Hepatocyte (in vitro differentiated cells): ENCODE data around the gene SELE.

Experiments used
- CTCF ChIP-seq: fragments of 200-600 bp; sonication (generic); IDR thresholded peaks from 2 replicates; pipeline ENCODE4 v1.5.1; 2016; ENCODE audit warnings: antibody characterized with exemption, mild to moderate bottlenecking; ENCODE audit not compliant: poor library complexity
- EZH2 ChIP-seq: fragments of 200-600 bp; sonication (generic); IDR thresholded peaks from 2 replicates; pipeline ENCODE4 v1.6.1; 2016; ENCODE audit warnings: antibody characterized with exemption, mild to moderate bottlenecking, borderline replicate concordance

- TF ChIP-seq CTCF (no peak), EZH2 (no peak)
These were observed 19.7 kb upstream of the SELE start for GRCh38 chr1:169753549-169753948.
